MM.1S (cell line): Measurements from ENCODE around the gene UBIAD1.

Experiments
- CTCF ChIP-seq: fragments of 300-600 bp; sonication (generic); IDR thresholded peaks from 2 replicates; pipeline ENCODE4 v1.5.1; 2016; ENCODE audit warnings: antibody characterized with exemption, low read length, mixed read lengths
- EZH2 ChIP-seq: fragments of 300-600 bp; sonication (generic); optimal IDR thresholded peaks from 2 replicates; pipeline ENCODE3; 2017; ENCODE audit warnings: low read depth, mild to moderate bottlenecking, antibody characterized with exemption, low read length, mixed read lengths

GRCh38 chr1:11237356-11237755 is 35.6 kb upstream of the UBIAD1 start:
- TF ChIP-seq CTCF (no peak), EZH2 (no peak)
